A549 (cell line): ENCODE measurements around the gene LTBP4. TPM values are rescaled to one million over a fixed set of nuclear protein-coding genes. Genes with fewer than 3 reads are reported as not detected.

ENCODE experiments used
- ATAC-seq, 2 experiments: fragments of 200-7000 bp in 1 of 2; fragments of >200 bp in 1 of 2; cut with Nextera tagmentation in 1 of 2; cut with Tn5 transposase in 1 of 2; 3 replicates each; pipeline versions ENCODE4 v1.8.0 to v1.9.1; 2018 to 2020; ENCODE audit warnings: mild to moderate bottlenecking in 1 of 2, moderate library complexity in 1 of 2
- CTCF ChIA-PET: fragments of 300-600 bp; sonication (Branson Sonifier 250); formaldehyde crosslinking; extraction: SDS; loops from one replicate; lab custom pipeline; 2021; ENCODE audit warnings: antibody characterized with exemption, inconsistent platforms; lab: Yijun Ruan, JAX
- POLR2A ChIA-PET: fragments of 350-600 bp; formaldehyde crosslinking; extraction: SDS; loops from one replicate; lab custom pipeline; 2021; ENCODE audit warnings: antibody characterized with exemption, inconsistent platforms; lab: Yijun Ruan, JAX
- DNase-seq, 2 experiments: peaks; one replicate each; pipeline versions ENCODE4 v3.0.0 to v3.0.0-alpha.2; 2011 to 2016; ENCODE audit warnings: low read depth in 1 of 2, low spot score in 1 of 2
- FAIRE-seq: peaks from 2 replicates; lab custom pipeline; 2011; peaks lifted over from hg19 to GRCh38; lab: Jason Lieb, UNC
- H3K27ac ChIP-seq, 2 experiments: fragments of >200 bp; sonication (Bioruptor Twin); formaldehyde crosslinking; 3 replicates each; pipeline ENCODE4 v1.5.1; 2016 to 2017
- H3K4me1 ChIP-seq: fragments of >200 bp; sonication (Bioruptor Twin); formaldehyde crosslinking; 3 replicates; pipeline ENCODE4 v1.6.1; 2016
- H3K4me2 ChIP-seq: fragments of >200 bp; sonication (Bioruptor Twin); formaldehyde crosslinking; 3 replicates; pipeline ENCODE4 v1.6.1; 2016
- H3K4me3 ChIP-seq: fragments of >200 bp; sonication (Bioruptor Twin); formaldehyde crosslinking; 3 replicates; pipeline ENCODE4 v1.5.1; 2016
- H3K9me3 ChIP-seq: fragments of >200 bp; sonication (Bioruptor Twin); formaldehyde crosslinking; 3 replicates; pipeline ENCODE4 v1.6.1; 2016
- BHLHE40 ChIP-seq: IDR thresholded peaks from 2 replicates; pipeline ENCODE4 v1.6.1; 2012; ENCODE audit warnings: low read depth, low read length, inconsistent platforms
- CBX2 ChIP-seq: fragments of 200-600 bp; sonication (generic); IDR thresholded peaks from 2 replicates; pipeline ENCODE4 v1.6.1; 2016; ENCODE audit warnings: low read depth, mild to moderate bottlenecking, borderline replicate concordance
- CEBPB ChIP-seq, 2 experiments: fragments of >200 bp in 1 of 2; sonication (Bioruptor Twin) in 1 of 2; formaldehyde crosslinking in 1 of 2; IDR thresholded peaks; 2 replicates each; pipeline ENCODE4 v1.6.1; 2012 to 2016
- EHMT2 ChIP-seq: fragments of 200-600 bp; sonication (generic); IDR thresholded peaks from 2 replicates; pipeline ENCODE4 v1.6.1; 2016; ENCODE audit warnings: antibody characterized with exemption, low read depth, mild to moderate bottlenecking, moderate library complexity
- EP300 ChIP-seq, 2 experiments: fragments of >200 bp; sonication (Bioruptor Twin); formaldehyde crosslinking; IDR thresholded peaks; 2 replicates in 1 of 2; 3 replicates in 1 of 2; pipeline ENCODE4 v1.6.1; 2016 to 2017
- FOSB ChIP-seq: fragments of 250-450 bp; sonication (Bioruptor Pico); IDR thresholded peaks from 2 replicates; pipeline ENCODE4 v1.5.0; 2020; ENCODE audit warnings: mild to moderate bottlenecking, moderate library complexity
- HOXA7 ChIP-seq: fragments of 250-450 bp; sonication (Bioruptor Pico); IDR thresholded peaks from 2 replicates; pipeline ENCODE4 v1.5.0; 2020; ENCODE audit warnings: mild to moderate bottlenecking, moderate library complexity
- HOXB13 ChIP-seq: fragments of 250-450 bp; sonication (Bioruptor Pico); IDR thresholded peaks from 2 replicates; pipeline ENCODE4 v1.5.0; 2020; ENCODE audit warnings: low read depth, mild to moderate bottlenecking, moderate library complexity
- JUN ChIP-seq, 2 experiments: fragments of >200 bp; sonication (Bioruptor Twin); formaldehyde crosslinking; IDR thresholded peaks; 2 replicates in 1 of 2; 3 replicates in 1 of 2; pipeline ENCODE4 v1.6.1; 2016 to 2017
- MAZ ChIP-seq: fragments of 150-350 bp; IDR thresholded peaks from 2 replicates; pipeline ENCODE4 v1.6.1; 2014; ENCODE audit warnings: antibody characterized with exemption, low read depth, low read length, borderline replicate concordance
- MYC ChIP-seq: IDR thresholded peaks from 2 replicates; pipeline ENCODE4 v1.6.1; 2012; ENCODE audit warnings: mild to moderate bottlenecking, inconsistent platforms, low read length, improper control_type of control experiment, borderline replicate concordance
- NFE2L2 ChIP-seq: fragments of 150-350 bp; conservative IDR thresholded peaks from 2 replicates; pipeline ENCODE4 v1.6.1; 2014; ENCODE audit warnings: low read length
- NPAS2 ChIP-seq: fragments of 250-450 bp; sonication (Bioruptor Pico); IDR thresholded peaks from 2 replicates; pipeline ENCODE4 v1.8.0; 2022; ENCODE audit warnings: mild to moderate bottlenecking, moderate library complexity, borderline replicate concordance
- POLR2A ChIP-seq: IDR thresholded peaks from 2 replicates; pipeline ENCODE4 v1.6.1; 2012; ENCODE audit warnings: mild to moderate bottlenecking, low read length
- TP53 ChIP-seq: fragments of 250-450 bp; sonication (Bioruptor Pico); IDR thresholded peaks from 2 replicates; pipeline ENCODE4 v1.5.0; 2021; ENCODE audit warnings: mild to moderate bottlenecking, moderate library complexity
- ZC3H11A ChIP-seq: fragments of 450-650 bp; IDR thresholded peaks from 2 replicates; pipeline ENCODE4 v1.6.1; 2014; ENCODE audit warnings: antibody characterized with exemption, mild to moderate bottlenecking
- ZFP36 ChIP-seq: fragments of 450-650 bp; IDR thresholded peaks from 2 replicates; pipeline ENCODE4 v1.6.1; 2014; ENCODE audit warnings: borderline replicate concordance; ENCODE audit not compliant: partially characterized antibody
- ZSCAN20 ChIP-seq: fragments of 250-450 bp; sonication (Bioruptor Pico); IDR thresholded peaks from 2 replicates; pipeline ENCODE4 v1.8.0; 2022; ENCODE audit warnings: mild to moderate bottlenecking, moderate library complexity
- WGBS: methylation state at CpG from one replicate; pipeline ENCODE4 v1.1.6; 2017; ENCODE audit errors: missing lambda C conversion rate; 5-methylcytosine and 5-hydroxymethylcytosine counted together
- polyA plus RNA-seq, 4 experiments: library from polyadenylated mRNA; depleted of rRNA in 3 of 4; stranded (reverse); fragments of >200 nt; fragmentation: RNase III in 1 of 4; extraction: RNeasy Plus Mini Kit Qiagen cat#74134 plus additional on column Dnase treatment in 1 of 4; gene quantifications; 2 replicates in 3 of 4; 3 replicates in 1 of 4; pipeline ENCODE4 v1.2.3, GENCODE V29; 2011 to 2017
- TF ChIP-seq, protein P1 (sequence below): IDR thresholded peaks from 2 replicates; pipeline ENCODE4 v1.6.1; 2012; ENCODE audit warnings: low read depth, borderline replicate concordance
- TF ChIP-seq, protein P2 (sequence below): fragments of 200-600 bp; sonication (generic); IDR thresholded peaks from 2 replicates; pipeline ENCODE4 v1.6.1; 2016; ENCODE audit warnings: antibody characterized with exemption, mild to moderate bottlenecking, moderate library complexity
- TF ChIP-seq, protein P3 (sequence below): IDR thresholded peaks from 2 replicates; pipeline ENCODE4 v1.6.1; 2012
- TF ChIP-seq, protein P4 (sequence below): fragments of >200 bp; sonication (Bioruptor Twin); formaldehyde crosslinking; IDR thresholded peaks from 3 replicates; pipeline ENCODE4 v1.5.1; 2016
- TF ChIP-seq, protein P5 (sequence below): fragments of 250-450 bp; sonication (Bioruptor Pico); IDR thresholded peaks from 2 replicates; pipeline ENCODE4 v1.5.0; 2021; ENCODE audit warnings: mild to moderate bottlenecking, moderate library complexity, borderline replicate concordance

LTBP4 gene
- polyA plus RNA-seq, 2 of the 4 experiments (the other 2 are of a cell fraction), result 23.1 to 43.2 TPM

DNA sequence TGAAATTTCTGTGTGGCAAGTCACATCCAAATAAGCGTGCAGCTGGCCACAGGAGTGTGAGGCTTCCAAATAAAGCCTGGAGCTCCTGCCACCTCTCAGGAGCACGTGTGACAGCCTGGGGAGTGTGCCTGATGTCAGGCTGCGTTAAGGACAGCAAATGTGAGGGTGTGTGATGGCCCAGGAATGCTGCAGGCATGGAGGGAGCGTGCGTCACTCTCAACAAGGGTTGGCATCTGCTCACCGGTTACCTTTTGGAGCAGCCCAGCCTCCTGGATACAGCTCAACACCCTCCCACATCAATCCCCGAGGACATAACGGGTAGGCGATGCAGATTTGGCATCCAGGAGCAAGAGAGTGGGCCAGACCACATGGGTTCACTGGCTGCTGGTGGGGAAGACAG is 70.2 kb downstream of the LTBP4 start:
- FAIRE-seq (peak; percentile 46), ATAC-seq (no peak), DNase-seq (no peak)
- H3K4me2 ChIP-seq, result no peak overlapping the region
- POLR2A ChIA-PET, result no interaction called here
- no peak overlapping the region for H3K27ac ChIP-seq
- no peak overlapping the region for H3K4me3 ChIP-seq
- CTCF ChIA-PET, result interaction anchor here (1.0 to 14.9 kb wide), 8 partner anchors 9 to 473 kb away, joined by 3 to 140 read pairs (median 4); partner anchors contain the start of gene EGLN2
- 90% methylated on average over 9 of the region's 9 CpGs for WGBS
- peaks cover 8% of the 10 kb centered on the region for H3K4me1 ChIP-seq
- H3K9me3 ChIP-seq, result peaks cover 10% of the 10 kb centered on the region
- TF ChIP-seq JUN (IDR thresholded peaks at IDR 0.05) (no peak), TP53 (CRISPR knock-in tag) (no peak), NFE2L2 (no peak), NPAS2 (CRISPR knock-in tag) (no peak), POLR2A (0 out of 2 replicates have a peak, but pooled peaks have one; percentile 11), EP300 (IDR thresholded peaks at IDR 0.05) (no peak), EHMT2 (no peak)
- TF ChIP-seq, protein P1, sequence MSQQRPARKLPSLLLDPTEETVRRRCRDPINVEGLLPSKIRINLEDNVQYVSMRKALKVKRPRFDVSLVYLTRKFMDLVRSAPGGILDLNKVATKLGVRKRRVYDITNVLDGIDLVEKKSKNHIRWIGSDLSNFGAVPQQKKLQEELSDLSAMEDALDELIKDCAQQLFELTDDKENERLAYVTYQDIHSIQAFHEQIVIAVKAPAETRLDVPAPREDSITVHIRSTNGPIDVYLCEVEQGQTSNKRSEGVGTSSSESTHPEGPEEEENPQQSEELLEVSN, result no peak

DNA sequence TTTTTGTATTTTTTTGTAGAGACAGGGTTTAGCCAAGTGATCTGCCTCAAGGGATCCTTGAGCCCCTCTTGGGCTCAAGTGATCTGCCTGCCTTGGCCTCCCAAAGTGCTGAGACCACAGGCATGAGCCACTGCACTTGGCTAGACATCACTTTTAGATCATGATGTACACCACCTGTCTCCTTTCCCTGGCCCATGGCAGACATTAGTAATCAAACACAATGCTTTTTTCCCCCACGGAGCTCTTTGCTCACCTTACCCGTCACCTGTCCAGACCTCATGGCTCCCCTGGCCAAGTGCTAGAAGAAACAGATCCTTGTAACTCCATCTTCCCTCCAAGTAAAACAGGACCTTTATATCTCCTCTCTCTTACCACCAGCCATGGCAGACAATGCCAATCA is 70.9 kb downstream of the LTBP4 start:
- ATAC-seq (no peak), FAIRE-seq (no peak), DNase-seq (no peak)
- no peak for TF ChIP-seq NFE2L2
- TF ChIP-seq, protein P2, sequence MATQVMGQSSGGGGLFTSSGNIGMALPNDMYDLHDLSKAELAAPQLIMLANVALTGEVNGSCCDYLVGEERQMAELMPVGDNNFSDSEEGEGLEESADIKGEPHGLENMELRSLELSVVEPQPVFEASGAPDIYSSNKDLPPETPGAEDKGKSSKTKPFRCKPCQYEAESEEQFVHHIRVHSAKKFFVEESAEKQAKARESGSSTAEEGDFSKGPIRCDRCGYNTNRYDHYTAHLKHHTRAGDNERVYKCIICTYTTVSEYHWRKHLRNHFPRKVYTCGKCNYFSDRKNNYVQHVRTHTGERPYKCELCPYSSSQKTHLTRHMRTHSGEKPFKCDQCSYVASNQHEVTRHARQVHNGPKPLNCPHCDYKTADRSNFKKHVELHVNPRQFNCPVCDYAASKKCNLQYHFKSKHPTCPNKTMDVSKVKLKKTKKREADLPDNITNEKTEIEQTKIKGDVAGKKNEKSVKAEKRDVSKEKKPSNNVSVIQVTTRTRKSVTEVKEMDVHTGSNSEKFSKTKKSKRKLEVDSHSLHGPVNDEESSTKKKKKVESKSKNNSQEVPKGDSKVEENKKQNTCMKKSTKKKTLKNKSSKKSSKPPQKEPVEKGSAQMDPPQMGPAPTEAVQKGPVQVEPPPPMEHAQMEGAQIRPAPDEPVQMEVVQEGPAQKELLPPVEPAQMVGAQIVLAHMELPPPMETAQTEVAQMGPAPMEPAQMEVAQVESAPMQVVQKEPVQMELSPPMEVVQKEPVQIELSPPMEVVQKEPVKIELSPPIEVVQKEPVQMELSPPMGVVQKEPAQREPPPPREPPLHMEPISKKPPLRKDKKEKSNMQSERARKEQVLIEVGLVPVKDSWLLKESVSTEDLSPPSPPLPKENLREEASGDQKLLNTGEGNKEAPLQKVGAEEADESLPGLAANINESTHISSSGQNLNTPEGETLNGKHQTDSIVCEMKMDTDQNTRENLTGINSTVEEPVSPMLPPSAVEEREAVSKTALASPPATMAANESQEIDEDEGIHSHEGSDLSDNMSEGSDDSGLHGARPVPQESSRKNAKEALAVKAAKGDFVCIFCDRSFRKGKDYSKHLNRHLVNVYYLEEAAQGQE, result no peak
- no peak for TF ChIP-seq HOXB13
- TF ChIP-seq, protein P3, sequence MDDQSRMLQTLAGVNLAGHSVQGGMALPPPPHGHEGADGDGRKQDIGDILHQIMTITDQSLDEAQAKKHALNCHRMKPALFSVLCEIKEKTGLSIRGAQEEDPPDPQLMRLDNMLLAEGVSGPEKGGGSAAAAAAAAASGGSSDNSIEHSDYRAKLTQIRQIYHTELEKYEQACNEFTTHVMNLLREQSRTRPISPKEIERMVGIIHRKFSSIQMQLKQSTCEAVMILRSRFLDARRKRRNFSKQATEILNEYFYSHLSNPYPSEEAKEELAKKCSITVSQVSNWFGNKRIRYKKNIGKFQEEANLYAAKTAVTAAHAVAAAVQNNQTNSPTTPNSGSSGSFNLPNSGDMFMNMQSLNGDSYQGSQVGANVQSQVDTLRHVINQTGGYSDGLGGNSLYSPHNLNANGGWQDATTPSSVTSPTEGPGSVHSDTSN, result no peak
- no peak for TF ChIP-seq ZC3H11A
- no peak for TF ChIP-seq NPAS2 (CRISPR knock-in tag)
- no peak for TF ChIP-seq MAZ
- no peak for TF ChIP-seq CBX2
- TF ChIP-seq, protein P4, sequence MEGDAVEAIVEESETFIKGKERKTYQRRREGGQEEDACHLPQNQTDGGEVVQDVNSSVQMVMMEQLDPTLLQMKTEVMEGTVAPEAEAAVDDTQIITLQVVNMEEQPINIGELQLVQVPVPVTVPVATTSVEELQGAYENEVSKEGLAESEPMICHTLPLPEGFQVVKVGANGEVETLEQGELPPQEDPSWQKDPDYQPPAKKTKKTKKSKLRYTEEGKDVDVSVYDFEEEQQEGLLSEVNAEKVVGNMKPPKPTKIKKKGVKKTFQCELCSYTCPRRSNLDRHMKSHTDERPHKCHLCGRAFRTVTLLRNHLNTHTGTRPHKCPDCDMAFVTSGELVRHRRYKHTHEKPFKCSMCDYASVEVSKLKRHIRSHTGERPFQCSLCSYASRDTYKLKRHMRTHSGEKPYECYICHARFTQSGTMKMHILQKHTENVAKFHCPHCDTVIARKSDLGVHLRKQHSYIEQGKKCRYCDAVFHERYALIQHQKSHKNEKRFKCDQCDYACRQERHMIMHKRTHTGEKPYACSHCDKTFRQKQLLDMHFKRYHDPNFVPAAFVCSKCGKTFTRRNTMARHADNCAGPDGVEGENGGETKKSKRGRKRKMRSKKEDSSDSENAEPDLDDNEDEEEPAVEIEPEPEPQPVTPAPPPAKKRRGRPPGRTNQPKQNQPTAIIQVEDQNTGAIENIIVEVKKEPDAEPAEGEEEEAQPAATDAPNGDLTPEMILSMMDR, result no peak
- no peak for TF ChIP-seq BHLHE40
- TF ChIP-seq, protein P5, sequence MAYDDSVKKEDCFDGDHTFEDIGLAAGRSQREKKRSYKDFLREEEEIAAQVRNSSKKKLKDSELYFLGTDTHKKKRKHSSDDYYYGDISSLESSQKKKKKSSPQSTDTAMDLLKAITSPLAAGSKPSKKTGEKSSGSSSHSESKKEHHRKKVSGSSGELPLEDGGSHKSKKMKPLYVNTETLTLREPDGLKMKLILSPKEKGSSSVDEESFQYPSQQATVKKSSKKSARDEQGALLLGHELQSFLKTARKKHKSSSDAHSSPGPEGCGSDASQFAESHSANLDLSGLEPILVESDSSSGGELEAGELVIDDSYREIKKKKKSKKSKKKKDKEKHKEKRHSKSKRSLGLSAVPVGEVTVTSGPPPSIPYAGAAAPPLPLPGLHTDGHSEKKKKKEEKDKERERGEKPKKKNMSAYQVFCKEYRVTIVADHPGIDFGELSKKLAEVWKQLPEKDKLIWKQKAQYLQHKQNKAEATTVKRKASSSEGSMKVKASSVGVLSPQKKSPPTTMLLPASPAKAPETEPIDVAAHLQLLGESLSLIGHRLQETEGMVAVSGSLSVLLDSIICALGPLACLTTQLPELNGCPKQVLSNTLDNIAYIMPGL (CRISPR knock-in tag), result no peak
- no peak for TF ChIP-seq ZSCAN20 (CRISPR knock-in tag)
- no peak for TF ChIP-seq MYC
- TF ChIP-seq CEBPB (IDR thresholded peaks at IDR 0.05), result no peak
- TF ChIP-seq ZFP36, result no peak
- no peak for TF ChIP-seq FOSB (CRISPR knock-in tag)
- TF ChIP-seq HOXA7 (CRISPR knock-in tag), result no peak
- CTCF ChIA-PET, result interaction anchor here (0.7 to 14.9 kb wide), 8 partner anchors 8 to 472 kb away, joined by 3 to 140 read pairs (median 4); no protein-coding TSS in a partner anchor
- no peak overlapping the region for H3K27ac ChIP-seq
- peaks cover 10% of the 10 kb centered on the region for H3K9me3 ChIP-seq
- no peak overlapping the region for H3K4me3 ChIP-seq
- H3K4me1 ChIP-seq, result peaks cover 1% of the 10 kb centered on the region
- 61% methylated on average over 2 of the region's 2 CpGs for WGBS
- POLR2A ChIA-PET, result interaction anchor here (1.1 to 1.2 kb wide), 2 partner anchors 9 to 19 kb away, joined by 3 to 5 read pairs; partner anchors contain the start of gene NUMBL
- no peak overlapping the region for H3K4me2 ChIP-seq
